ENCODE results near the gene SLC4A4. TPM values are rescaled to one million over a fixed set of nuclear protein-coding genes. Genes with fewer than 3 reads are reported as not detected.

Gene SLC4A4
- polyA plus RNA-seq, 4 donors, result 4.1 to 75.8 (median 67.2) TPM

- no peak for DNase-seq (ENCODE audit: low read depth in 4 of 4, low spot score in 3 of 4)
Observed at GRCh38 chr4:71586087-71586763, 247.4 kb downstream of the SLC4A4 start.

GRCh38 chr4:71587995-71588394 is 249.2 kb downstream of the SLC4A4 start:
- DNase-seq (ENCODE audit: low read depth in 4 of 4, low spot score in 3 of 4), result no peak

DNA sequence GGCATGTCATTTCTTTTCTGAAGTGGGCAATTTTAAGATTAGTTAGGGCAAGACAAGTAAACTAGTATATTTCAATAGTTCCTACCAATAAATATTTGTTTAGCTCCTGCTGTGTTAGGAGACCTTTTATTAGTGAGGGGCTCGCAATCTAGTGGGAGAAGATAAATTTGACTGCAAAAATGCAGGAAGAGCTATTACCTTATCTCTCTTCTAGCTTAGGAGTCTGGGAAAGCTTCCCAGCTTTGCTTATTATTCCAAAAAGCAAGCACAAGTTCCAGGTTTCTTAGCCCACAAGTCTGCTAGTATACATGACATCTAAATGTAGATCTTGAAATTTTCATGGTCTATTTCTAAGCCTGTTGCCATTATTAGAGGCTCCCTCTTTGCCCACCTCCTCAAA is 254.0 kb downstream of the SLC4A4 start:
- no peak for DNase-seq (ENCODE audit: low read depth in 4 of 4, low spot score in 3 of 4)

DNA sequence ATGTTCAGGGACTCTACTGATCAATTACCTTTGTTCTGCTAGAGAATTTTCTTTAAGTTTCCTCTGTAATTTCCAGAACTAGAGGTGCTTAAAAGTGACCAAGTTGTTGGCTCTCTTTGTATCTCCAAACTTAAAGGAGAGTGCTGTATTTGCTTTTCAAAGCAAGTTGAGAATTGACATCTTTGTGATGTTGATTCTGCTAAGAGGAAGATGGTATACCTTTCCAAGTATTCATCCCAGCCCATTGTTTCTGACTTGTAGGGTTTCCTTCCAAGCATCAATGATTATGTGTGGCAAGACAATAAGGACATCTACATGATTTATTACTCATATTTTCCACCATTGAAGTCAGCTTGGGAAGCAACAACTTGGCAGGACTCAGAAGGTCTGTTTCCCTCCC is 254.5 kb downstream of the SLC4A4 start:
- no peak for DNase-seq (ENCODE audit: low read depth in 4 of 4, low spot score in 3 of 4)

GRCh38 chr4:71595576-71596108 is 256.8 kb downstream of the SLC4A4 start:
- DNase-seq (ENCODE audit: low read depth in 4 of 4, low spot score in 3 of 4), result no peak

- DNase-seq (ENCODE audit: low read depth in 4 of 4, low spot score in 3 of 4), result no peak
Observed at GRCh38 chr4:71599578-71599977, 260.8 kb downstream of the SLC4A4 start.

- DNase-seq (ENCODE audit: low read depth in 4 of 4, low spot score in 3 of 4), result no peak
Observed at GRCh38 chr4:71602289-71602900, 263.6 kb downstream of the SLC4A4 start.

- no peak for DNase-seq (ENCODE audit: low read depth in 4 of 4, low spot score in 3 of 4)
Observed at GRCh38 chr4:71604785-71605184, 266.0 kb downstream of the SLC4A4 start.

DNA sequence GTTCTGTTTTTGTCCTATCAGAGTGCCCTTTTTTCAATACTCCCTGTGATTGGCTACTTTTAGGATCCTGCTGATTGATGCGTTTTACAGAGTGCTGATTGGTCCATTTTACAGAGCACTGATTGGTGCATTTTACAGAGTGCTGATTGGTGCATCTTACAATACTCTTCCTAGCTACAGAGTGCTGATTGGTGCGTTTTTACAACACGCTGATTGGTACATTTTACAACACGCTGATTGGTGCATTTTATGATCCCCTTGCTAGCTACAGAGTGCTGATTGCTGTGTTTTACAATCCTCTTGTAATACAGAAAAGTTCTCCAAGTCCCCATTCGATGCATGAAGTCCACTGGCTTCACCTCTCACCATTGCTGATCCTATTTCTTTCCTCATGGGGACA is 268.3 kb downstream of the SLC4A4 start:
- DNase-seq (ENCODE audit: low read depth in 4 of 4, low spot score in 3 of 4), result no peak

GRCh38 chr4:71607780-71608677 is 269.2 kb downstream of the SLC4A4 start:
- DNase-seq (ENCODE audit: low read depth in 4 of 4, low spot score in 3 of 4), result no peak

DNA sequence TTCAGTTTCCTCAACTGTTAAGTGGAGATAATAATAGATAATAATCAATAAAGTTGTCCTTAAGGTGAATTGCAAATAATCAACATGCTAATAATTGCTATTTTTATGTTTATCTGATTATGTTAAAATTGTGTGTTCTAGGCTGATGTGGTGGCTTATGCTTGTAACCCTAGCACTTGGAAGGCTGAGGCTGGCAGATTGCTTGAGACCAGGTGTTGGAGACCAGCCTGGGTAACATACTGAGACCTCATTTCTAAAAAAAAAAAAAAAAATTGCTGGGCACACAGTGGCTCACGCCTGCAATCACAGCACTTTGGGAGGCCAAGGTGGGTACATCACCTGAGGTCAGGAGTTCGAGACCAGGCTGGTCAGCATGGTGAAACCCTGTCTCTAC is 269.9 kb downstream of the SLC4A4 start:
- DNase-seq (ENCODE audit: low read depth in 4 of 4, low spot score in 3 of 4), result no peak

- no peak for DNase-seq (ENCODE audit: low read depth in 4 of 4, low spot score in 3 of 4)
Observed at GRCh38 chr4:71609167-71609566, 270.3 kb downstream of the SLC4A4 start.

GRCh38 chr4:71609651-71610050 is 270.8 kb downstream of the SLC4A4 start:
- DNase-seq (ENCODE audit: low read depth in 4 of 4, low spot score in 3 of 4), result no peak

DNA sequence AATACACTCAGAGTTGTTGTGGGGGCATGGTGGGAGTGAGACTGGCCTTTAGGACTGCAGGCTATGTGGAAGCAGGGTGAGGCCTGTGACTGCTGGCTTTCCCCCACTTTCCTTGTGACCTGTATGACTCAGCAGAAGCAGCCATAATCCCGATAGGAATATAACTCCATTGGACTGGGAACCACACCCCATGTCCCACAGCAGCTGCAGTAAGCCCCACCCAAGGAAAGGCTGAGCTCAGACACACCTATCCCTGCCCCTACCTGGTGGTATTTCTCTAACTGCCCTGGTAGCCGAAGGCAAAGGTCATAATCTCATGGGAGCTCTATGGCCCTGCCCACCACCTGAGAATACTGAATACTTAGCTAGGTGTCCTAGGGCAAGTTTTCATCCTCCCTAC is 275.8 kb downstream of the SLC4A4 start:
- DNase-seq (ENCODE audit: low read depth in 4 of 4, low spot score in 3 of 4), result no peak

DNA sequence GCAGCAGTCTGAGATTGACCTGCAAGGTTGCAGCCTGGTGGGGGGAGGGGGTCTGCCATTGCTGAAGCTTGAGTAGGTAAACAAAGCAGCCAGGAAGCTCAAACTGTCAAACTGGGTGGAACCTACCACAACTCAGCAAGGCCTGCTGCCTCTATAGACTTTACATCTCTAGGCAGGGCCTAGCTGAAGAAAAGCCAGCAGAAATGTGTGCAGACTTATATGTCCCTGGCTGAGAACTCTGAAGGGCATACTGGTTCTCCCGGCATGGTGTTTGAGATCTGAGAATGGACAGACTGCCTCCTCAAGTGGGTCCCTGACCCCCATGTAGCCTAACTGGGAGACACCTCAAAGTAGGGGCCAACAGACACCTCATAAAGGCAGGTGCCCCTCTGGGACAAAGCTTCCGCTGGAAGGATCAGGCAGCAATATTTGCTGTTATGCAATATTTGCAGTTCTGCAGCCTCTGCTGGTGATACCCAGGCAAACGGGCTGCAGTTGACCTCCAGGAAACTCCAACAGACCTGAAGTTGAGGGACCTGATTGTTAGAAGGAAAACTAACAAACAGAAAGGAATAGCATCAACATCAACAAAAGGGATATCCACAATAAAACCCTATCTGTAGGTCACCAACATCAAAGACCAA is 277.5 kb downstream of the SLC4A4 start:
- no peak for DNase-seq (ENCODE audit: low read depth in 4 of 4, low spot score in 3 of 4)
